ENCODE data around the gene PGLYRP1.

PGLYRP1 gene

DNA sequence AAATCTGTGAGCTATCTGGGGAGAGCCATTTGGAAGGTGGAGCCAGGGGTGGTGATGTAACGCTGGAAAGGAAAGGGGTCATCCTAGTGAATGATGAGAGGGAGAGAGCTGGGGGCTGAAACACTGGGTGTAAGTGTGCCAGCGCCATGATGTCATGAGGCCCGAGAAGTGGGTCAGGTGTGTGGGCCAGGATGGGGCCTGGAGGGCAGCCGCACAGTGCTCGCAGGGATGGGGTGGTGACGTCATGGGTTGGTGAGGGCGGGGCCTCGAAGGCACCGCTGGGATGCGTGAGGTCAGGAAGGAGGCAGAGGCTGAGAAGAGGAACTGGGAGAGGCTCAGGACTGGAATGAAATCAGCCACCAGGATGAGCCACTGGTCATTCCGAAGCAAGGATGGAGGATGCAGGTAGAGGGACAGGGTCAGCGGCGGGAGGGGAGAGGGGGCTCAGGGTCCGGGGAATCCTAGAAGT lies 23.2 kb downstream of the PGLYRP1 start:
- DNase-seq: peak; percentile 37

DNA sequence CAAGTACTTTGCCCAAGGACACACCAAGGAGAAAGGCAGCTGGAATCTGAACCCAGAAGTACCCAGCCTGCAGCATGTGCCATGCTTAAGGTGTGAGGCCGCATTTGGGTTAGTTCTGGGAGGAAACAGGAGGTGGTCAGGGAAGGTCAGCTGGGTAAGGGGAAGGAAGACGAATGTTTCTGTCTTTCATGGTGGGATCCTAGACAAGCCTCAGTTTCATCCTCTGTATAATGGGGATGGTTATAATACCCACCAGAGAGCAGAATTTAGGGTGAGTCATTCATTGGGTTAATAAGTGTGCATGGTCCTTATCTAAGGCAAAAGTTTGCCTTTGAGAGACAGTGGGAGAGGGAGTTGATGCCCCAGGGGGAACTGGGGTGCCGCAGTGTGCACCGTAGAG lies 24.0 kb downstream of the PGLYRP1 start:
- DNase-seq: no peak

DNA sequence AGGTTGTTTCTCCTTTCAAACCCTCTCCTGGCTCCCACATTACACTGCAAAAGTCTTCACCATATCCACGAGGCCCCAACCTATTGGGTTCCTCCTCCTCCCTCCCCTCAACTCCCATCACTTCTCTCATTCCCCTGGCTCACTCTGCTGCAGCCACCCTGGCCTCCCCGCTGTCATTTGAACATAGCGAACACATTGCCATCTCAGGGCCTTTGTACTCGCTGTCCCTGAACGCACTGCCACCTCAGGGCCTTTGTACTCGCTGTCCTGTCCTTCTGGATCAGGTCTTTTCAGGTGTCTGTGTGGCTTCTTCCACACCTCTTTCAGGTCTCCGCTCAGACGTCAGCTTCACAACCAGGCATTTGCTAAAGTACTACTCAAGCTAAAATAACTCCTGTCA lies 25.9 kb downstream of the PGLYRP1 start:
- DNase-seq: no peak

DNA sequence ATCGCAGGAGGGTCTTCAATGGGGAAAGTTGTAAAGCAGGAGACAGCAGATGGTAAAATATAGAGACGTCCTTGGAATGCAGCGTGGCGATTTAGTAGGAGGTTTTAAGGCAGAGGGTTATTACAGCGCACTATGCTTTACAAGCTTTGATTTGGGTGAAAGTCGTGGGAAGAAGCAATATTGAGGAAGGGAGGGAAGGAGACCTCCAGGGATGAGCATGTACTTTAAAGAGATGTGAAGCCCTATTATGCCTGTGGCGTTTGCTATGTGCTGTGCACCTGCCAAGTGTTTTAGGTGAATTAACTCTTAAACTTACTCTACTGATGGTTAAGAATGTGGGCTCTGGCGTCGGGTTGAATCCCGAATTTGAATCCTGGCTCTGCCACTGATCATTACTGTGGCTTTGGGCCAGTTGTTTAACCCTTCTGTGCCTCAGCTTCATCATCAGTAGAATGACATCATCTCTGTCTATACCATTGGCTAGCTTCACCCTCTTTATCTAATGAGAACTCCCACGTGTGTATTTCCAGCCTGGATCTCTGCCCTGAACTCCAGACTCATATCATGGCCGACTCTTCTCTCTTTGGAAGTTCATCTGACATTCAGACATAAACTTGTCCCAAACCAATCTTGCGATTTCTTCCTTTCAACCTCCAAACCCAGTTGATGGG lies 27.0 kb downstream of the PGLYRP1 start:
- no peak for DNase-seq

DNA sequence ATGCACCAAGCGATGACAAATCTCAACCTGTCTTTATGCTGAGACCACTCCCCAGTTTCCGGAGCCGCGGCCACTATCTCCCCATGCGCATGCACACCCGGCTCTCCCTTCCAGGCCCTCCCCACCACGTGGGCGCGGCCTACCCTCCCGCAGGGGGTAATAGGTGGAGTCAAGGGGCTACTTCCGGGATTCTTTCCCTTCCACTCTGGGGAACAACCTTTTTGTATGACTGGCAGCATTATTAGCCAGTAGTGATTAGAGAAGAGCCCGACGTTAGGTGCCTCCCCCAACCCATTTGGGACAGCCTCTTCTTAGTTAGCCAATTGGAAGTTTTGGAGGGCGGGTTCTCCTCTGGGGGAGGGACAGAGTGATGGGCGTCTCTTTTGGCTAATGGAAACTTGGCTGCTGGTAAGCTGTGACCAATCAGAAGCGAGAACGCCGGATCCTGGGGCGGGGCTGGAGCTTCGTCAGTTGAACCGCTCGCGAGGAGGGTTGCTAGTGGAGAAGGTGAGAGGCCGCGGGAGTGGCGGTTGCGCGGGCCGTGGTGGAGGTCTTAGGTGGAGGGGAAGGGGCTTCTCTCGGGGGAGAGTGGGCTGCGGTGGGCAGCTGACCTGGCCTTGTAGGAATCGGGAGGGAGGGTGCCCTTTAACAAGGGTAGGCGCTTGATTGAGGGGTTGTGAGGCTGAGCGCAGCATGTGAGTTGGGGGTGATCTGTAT lies 27.7 kb downstream of the PGLYRP1 start, which contains the start of gene CCDC61:
Gene CCDC61, plus strand, starts transcription at position 470 of the 717 bp plus-strand sequence. CDS start 7,552 bp downstream, outside the sequence.
- DNase-seq: peak; percentile 97

DNA sequence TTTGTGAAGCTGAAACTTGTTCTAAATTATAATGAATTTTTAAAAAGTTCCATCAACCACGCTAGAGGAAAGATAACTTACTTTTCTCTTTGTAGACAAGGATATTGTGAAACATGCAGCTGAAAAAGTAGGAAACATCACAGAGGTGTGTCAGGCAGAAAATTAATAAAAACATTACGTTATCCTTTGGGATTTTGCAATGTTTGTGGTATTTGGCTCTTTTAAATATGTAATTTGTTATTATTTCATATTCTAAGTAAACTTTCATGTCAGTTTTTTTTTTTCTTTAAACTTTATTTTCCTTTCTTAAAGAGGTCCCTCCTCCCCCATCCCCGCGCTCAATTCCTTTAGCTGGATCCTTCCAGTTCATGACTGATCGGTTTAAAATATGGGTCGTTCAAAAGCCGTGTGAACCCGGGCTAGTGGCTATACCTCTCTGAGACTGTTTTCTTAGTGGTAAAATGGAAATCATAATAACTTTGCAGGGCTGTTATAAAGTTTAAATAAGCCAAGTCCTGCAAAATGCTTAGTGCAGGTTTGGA lies 28.3 kb downstream of the PGLYRP1 start:
- DNase-seq: no peak

DNA sequence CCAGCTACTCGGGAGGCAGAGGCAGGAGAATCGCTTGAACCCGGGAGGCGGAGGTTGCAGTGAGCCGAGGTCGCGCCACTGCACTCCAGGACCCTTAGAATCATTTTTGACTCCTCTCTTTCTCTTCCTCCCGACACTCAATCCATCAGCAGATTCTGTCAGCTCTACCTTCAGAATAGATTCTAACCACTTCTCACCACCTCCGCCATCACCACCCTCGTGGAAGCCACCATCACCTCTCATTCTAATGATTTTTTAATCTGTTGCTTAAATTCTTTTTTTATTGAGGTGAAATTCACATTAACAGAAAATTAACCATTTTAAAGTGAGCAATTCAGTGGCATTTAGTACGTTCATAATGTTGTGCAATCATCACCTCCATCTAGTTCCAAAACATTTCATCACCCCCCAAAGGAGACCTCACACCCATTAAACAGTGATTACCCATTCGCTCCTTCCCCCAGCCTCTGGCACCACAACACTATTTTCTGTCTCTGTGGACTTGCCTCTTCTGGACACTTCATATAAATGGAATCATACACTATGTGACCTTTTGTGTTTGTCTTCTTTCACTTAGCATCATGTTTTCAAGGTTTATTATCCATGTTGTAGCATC lies 32.6 kb downstream of the PGLYRP1 start:
- no peak for DNase-seq

DNA sequence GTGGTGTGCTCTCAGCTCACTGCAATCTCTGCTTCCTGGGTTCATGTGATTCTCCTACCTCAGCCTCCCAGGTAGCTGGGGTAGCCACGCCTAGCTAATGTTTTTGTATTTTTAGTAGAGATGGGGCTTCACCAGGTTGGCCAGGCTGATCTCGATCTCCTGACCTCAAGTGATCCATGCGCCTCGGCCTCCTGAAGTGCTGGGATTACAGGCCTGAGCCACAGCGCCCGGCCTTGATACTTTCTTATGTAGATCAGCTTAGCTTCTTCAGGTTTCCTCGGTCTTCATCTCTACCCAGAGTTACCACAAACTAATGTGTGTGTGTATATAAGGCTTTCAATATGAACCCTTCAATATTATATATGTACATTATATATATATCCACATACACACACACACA lies 37.5 kb downstream of the PGLYRP1 start:
- no peak for DNase-seq

DNA sequence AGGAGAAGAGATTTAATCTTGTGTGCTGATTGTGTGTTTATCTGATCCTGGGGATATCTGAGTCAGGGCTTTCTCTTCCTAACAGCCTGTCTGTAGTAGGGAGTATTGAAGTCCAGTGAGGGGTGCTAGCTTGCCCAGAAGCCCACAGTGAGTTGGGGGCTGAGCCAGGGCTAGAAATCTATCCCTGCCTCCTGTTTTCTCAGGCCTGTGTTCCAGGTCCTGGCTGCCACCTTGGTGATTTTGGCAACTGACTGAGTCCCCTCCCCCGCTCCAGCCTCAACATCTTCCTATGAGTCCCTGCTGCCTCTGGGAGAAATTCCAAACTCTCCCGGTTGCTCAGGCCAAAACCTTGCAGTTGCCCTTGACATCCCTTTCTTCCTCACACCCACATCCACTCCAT lies 41.5 kb downstream of the PGLYRP1 start:
- no peak for DNase-seq

DNA sequence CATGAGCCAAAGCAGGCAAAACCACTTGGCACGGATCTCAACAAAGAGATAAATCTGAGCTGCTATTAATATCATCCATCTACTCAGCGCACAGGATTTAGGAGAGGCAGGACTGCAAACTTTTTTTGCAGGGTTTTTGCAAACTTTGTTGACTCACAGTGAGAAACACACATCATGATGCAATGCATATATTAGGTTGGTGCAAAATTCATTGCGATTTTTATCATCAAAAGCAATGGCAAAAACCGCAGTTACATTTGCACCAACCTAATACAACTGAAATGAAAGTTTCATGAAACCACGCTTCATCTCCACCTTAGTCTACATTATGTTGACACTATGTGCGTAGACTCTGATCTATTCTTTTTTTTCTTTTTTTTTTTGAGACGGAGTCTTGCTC lies 44.7 kb downstream of the PGLYRP1 start:
- DNase-seq: no peak

DNA sequence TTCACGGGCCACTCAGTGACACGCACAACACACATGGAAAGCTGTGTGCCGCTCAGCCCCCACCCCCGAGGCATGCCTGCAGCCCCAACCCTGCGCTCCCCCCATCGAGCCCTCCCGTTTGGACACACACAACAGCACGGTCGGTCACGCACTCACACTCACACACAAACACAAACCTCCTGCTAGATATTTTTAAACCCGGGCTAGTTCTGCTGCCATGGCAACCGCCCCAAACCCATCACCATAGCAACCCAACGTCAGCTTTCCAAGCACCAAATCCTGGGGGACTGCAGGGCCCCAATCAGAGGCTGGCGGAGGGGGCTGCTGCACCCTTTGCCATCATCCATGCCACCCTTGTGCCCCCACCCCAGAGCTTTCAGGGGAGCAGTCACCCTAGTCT lies 46.7 kb downstream of the PGLYRP1 start:
- no peak for DNase-seq

DNA sequence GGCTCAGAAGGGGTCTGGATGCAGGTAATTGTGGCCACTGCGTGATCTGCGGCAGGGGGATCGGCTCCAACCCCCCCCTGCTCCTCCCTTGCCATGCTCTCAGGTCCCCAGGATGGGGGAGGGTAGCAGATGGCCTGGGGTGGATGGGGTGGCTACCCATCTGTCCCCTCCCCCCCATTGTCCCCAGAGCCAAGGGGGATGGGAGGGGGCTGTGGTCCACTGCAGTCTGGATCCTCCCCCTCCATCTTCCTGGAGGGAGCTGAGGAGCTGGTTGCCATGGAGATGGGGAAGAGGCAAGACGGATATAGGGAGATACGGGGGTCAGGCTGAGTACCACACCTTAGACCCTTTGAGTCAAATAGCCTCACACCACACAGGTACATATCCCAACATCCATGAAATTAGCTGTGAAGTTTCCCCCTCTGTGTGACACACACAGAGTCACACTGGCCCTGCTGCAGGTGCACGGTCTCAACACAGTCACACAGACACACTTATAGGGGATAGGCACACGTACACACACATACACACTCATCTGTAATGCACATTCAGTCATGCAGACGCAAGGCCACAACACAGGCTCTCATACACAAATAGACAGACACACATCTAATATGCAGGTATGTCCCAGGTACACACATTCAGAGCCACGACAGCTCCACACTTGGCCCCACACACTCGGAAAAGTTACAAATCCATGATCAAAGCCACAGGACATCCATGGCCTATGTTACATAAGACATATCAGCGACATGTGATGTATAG lies 47.4 kb downstream of the PGLYRP1 start:
- no peak for DNase-seq

DNA sequence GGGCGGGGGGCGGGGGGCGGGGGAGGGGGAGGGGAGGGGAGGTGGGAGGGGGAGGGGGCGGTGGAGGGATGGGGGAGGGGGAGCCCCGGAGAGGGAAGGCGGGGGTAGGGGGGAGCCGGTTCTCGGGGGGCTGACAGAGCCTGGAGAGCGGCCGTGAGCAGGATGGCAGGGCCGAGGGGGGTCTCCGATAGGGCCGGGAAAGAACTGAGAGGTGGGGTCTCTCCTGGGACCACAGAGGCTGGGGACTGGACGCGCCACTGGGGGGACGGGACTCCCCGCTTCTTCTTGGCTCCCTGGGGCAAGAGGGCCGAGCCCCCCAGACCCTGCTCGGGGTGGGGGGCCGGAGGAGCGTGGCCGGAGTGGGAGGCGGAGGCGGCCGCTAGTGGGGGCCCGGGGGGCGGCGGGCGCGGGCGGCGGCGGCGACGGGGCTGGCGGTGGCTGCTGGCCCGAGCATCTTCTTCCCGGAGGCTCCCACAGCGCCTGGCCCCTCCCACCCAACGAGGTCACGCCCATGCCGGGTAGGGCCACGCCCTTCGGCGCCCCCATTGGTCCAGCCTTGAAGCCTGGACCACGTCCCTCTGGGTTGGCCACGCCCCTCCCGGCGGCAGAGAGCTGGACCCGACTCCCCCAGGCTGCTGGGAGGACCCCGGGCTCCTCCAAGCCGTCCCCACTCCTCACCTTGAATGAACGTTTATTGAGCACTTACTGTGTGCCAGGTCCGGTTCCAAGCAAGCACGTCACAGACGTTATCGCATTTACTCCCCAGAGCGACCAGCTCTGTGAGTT lies 49.1 kb downstream of the PGLYRP1 start, which contains the start of gene NOVA2:
Gene NOVA2, minus strand, starts transcription at position 313 of the 786 bp plus-strand sequence. CDS start 514 bp downstream, outside the sequence.
- peak; percentile 16 for DNase-seq

DNA sequence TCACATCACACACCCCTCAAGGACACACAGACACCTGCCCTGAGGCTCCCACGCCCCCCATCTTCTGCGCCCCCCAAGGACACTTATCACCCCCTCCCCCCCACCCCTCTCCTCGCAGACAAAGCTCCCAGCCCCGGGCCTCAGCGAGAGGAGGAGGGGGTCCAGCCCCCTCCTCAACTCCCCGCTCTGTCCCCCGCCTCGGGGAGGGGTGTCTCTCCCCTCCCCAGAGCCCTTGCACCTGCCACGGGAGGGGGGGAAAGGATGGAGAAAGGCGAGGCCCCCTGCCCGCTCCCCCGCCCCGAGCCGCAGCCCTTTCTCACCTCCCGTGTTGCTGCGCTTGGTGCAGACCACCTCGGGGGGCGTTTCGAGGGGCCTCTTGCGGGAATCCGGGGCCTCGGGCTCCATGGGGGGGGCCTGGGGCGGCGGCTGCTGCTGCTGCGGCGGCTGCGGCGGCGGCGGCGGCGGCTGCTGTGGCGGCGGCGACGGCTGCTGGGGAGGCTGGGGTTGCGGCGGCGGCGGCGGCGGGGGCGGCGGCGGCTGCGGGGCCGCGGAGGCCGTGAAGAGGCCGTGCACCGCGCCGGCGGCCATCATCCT lies 49.8 kb downstream of the PGLYRP1 start:
- DNase-seq: no peak

DNA sequence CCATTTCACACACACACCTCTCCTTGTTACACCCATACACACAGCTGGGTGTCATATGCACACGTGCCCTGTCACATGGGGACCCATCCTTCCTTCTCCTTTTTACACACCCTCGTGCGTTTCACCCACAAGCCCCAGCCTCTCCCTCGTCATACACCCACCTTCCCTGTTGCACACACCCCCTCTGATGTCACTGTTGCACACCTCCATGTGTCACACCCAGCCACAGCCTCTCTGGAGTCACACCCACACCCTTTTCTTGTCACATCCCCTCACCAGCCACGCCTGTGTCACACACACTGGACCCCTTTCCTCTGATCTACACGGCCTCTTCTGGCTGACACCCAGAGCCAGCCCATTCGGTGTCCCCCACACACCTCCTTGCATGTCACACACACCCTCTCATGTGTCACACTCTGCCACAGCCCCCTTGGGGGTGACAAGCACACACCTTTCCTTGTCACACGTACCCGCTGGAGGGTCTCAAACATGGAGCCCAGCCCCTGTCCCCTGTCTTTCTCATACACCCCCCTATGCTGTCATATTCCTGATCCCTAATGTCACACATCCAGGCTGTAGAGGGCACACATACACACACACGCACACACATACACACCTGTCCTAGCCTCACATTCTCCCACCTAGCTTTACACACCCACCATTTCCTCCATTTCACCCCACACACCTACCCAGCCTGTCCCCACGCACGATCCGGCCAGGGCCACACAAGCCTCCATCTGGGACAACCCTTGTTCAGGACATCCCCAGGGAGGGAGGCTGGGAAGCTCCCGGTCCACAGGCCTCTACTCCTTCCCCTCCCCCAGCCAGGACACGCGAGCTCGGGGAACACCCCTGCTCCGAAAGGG lies 50.5 kb downstream of the PGLYRP1 start:
- DNase-seq: peak; percentile 57

DNA sequence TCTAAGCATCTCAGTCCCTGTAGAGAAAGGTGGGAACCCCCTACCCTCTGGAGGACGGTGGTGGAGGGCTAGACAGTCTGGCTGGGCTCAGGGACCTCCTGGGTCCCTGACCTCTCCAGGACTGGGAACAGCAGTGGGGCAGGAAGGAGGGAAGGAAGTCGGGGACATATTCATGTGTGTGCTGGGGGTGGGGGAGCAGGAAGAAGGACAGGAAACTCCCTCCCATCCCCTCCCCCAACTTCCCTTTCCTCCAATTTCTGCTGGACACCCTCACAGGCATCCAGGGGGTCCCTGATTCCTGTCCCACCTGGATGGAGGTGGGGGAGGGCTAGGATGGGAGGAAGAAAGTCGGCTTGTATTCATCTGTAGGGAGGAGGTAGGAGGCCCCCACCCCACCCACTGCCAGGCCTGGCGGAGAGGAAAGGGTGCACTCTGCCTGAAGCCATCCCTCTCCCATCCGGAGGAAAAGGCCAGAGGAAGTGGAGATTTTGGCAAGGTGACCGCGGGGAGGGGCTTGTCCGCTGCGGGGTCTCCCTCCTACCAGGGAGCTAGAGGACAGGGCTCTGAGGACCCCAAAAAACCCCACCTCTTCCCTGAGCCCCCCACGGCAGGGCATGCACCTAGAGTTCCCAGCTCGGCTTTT lies 51.5 kb downstream of the PGLYRP1 start:
- no peak for DNase-seq

DNA sequence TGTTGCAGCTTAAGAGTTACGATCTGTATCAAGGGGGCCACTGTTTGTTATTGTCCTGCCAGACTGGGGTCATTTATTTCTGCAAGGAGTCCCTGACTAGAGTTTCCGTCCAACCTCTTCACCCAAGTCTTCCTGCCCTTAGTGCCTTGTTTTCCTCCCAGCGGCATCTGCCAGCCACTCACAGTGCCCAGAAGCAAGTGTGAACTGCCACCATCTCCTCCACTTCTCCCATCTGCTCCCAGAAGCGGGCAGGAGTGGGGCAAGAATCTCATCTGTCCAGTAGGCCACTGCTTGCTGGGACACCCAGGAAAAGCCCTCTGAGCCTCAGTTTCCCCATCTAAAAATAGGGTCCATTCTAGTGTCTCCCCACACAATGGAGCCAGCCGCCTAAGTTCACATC lies 53.2 kb downstream of the PGLYRP1 start:
- DNase-seq: no peak

Measured in CD4-positive, alpha-beta T cell treated with Interferon gamma for 1 hour (primary cell).